HG02840 (cell line): Measurements from ENCODE around the gene PTK7.
"Not testable (repeated sequence)": the region's sequence is repeated elsewhere in the genome, so short reads cannot be mapped to it uniquely, and the experiment has no call there.

ENCODE experiments used
- ATAC-seq: cut with Tn5 transposase; IDR thresholded peaks from one replicate; pipeline ENCODE4 v1.9.1; 2021; ENCODE audit warnings: mild to moderate bottlenecking, moderate library complexity, moderate number of reproducible peaks; ENCODE audit not compliant: unreplicated experiment, low FRiP score

Gene PTK7

GRCh38 chr6:43053545-43054205 lies 22.4 kb upstream of the PTK7 start, which contains the start of gene CUL7:
CUL7 (minus strand) TSS chr6:43053851; CDS start chr6:43052788, 1,063 bp downstream.
- ATAC-seq = peak; percentile 71

- no peak for ATAC-seq
Observed at GRCh38 chr6:43054206-43054943, 21.7 kb upstream of the PTK7 start.

- ATAC-seq = no peak
Observed at GRCh38 chr6:43055966-43056365, 20.1 kb upstream of the PTK7 start.

- ATAC-seq = no peak
Observed at GRCh38 chr6:43058531-43058930, 17.6 kb upstream of the PTK7 start.

- peak; percentile 88 for ATAC-seq
Observed at GRCh38 chr6:43059168-43060033, 16.7 kb upstream of the PTK7 start, which contains the start of the genes KLC4 and MRPL2. KLC4 (plus strand) TSS chr6:43059631; CDS start chr6:43061336, 1,705 bp downstream. MRPL2 (minus strand) TSS chr6:43059434; CDS start chr6:43059381, 53 bp downstream.

GRCh38 chr6:43060034-43060754 lies 15.9 kb upstream of the PTK7 start:
- ATAC-seq = no peak

- no peak for ATAC-seq
Observed at GRCh38 chr6:43060755-43061633, 15.1 kb upstream of the PTK7 start.

GRCh38 chr6:43061861-43062260 lies 14.3 kb upstream of the PTK7 start:
- no peak for ATAC-seq

GRCh38 chr6:43062818-43063217 lies 13.3 kb upstream of the PTK7 start:
- no peak for ATAC-seq

- ATAC-seq = no peak
Observed at GRCh38 chr6:43070028-43070632, 6.0 kb upstream of the PTK7 start.

GRCh38 chr6:43074847-43075669 lies 1.1 kb upstream of the PTK7 start:
- no peak for ATAC-seq

GRCh38 chr6:43076464-43077332 lies 584 bp downstream of the PTK7 start:
- ATAC-seq = no peak

- ATAC-seq = no peak
Observed at GRCh38 chr6:43077333-43077809, 1.3 kb downstream of the PTK7 start.

GRCh38 chr6:43077981-43078511 lies 1.9 kb downstream of the PTK7 start:
- no peak for ATAC-seq

- ATAC-seq = no peak
Observed at GRCh38 chr6:43078691-43079090, 2.6 kb downstream of the PTK7 start.

- ATAC-seq = no peak
Observed at GRCh38 chr6:43081043-43081442, 4.9 kb downstream of the PTK7 start.

GRCh38 chr6:43081922-43082321 lies 5.8 kb downstream of the PTK7 start:
- ATAC-seq = not testable (repeated sequence)
